HG03521 (cell line): ENCODE measurements around the gene AK2.
A peak's percentile ranks its signal among the peaks of the same experiment; 100 is the strongest.
"Not testable (repeated sequence)": the region's sequence is repeated elsewhere in the genome, so short reads cannot be mapped to it uniquely, and the experiment has no call there.

Source experiments
- ATAC-seq: cut with Tn5 transposase; IDR thresholded peaks from one replicate; pipeline ENCODE4 v1.9.1; 2021; ENCODE audit warnings: mild to moderate bottlenecking, moderate library complexity; ENCODE audit not compliant: unreplicated experiment

AK2 gene

DNA sequence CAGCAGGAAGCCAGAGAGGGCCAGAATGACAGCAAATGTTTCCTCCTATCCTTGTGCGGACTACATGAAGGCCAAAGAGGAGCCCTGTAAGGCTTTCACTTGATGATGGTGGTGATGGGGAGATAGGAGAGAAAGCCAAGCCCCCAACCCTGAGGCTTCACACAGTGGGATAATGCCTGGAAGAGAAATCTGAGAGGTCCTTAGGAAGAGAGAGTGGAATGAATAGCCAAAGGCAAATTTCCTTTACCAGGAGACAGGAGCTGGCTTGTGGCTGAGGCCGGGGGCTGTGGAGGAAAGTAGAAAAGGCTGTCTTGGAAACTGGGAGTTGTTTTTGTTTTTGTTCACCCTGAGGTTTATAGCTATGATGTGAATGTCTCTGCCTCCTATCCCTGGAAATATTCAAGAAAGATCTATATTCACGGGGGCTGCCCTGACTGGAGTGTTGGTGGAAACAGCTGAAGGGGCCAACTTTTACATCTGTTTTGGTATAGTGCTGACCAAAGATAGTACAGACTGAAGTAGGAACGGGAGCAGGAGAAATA lies 59.1 kb downstream of the AK2 start:
- no peak for ATAC-seq

DNA sequence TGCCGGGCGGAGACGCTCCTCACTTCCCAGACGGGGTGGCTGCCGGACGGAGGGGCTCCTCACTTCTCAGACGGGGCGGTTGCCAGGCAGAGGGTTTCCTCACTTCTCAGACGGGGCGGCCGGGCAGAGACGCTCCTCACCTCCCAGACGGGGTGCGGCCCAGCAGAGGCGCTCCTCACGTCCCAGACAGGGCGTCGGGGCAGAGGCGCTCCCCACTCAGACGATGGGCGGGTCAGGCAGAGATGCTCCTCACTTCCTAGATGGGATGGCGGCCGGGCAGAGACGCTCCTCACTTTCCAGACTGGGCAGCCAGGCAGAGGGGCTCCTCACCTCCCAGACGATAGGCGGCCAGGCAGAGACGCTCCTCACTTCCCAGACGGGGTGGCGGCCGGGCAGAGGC lies 61.6 kb downstream of the AK2 start:
- not testable (repeated sequence) for ATAC-seq

DNA sequence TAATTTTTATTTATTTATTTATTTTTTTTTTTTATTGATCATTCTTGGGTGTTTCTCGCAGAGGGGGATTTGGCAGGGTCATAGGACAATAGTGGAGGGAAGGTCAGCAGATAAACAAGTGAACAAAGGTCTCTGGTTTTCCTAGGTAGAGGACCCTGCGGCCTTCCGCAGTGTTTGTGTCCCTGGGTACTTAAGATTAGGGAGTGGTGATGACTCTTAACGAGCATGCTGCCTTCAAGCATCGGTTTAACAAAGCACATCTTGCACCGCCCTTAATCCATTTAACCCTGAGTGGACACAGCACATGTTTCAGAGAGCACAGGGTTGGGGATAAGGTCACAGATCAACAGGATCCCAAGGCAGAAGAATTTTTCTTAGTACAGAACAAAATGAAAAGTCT lies 63.2 kb downstream of the AK2 start:
- not testable (repeated sequence) for ATAC-seq

DNA sequence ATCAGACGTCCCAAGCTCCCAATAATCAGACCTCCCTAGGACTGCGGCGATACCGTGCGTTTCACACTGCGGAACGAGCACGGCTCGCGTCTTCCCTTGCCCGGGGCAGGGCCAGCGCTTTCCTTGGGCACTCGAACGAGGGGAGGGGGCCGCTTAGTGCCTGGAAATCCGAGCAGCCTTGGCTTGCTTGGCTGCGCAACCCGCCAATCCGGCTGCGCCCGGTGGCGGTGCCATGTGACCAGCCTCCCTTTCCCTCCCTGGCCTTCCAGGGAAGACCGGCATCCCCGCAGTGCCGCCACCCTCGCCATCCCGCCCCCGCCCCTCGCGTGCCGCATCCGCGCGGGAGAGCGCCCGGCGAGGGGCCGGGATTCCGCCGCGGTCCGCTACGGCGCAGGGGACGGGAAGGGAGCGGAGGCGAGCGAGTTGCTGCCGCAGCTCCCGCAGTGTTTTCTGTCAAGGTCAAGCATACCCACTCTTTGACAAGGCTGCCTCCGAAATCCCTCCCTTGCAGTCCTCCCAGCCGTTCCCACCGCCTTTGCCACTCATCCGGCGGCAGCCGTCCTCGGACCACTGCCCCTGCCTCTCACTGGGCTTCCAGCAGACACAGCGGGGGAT lies 63.8 kb downstream of the AK2 start:
- ATAC-seq = no peak

DNA sequence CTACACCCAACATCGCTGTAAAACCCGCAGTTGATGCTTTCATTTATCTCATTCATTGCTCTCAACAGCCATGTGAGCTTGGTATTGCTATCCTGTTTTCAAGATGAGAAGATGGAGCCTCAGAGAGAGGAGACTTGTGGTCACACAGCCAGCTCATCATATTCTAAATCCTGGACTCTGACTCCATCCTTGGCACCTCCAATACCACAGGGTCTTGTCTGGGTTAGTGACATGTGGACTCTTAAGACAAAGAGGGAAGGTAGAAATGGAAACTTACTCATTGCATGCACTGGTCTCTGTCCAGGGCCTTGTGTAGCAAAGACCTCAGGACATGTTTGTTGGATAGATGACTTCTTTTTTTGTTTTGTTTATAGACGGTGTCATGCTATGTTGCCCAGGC lies 65.1 kb downstream of the AK2 start:
- no peak for ATAC-seq

DNA sequence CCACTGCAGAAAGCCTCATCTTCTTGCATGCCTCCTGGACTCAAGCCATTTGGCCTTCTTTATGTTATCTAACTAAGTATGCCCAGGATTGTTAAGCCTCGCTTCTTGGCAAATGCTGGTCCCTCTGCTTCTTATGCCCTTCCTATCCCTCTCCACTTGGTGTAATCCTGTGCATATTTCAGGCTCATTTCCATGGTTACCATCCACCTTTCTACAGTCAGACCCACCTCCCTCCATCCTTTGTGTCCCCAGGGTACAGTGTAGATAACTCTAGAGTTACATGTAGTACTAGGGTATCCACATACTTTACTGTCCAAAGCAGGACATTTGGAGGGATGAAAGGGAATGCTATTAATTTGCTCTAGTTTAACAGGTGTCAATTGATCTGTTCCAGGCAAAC lies 65.5 kb downstream of the AK2 start:
- ATAC-seq = no peak

DNA sequence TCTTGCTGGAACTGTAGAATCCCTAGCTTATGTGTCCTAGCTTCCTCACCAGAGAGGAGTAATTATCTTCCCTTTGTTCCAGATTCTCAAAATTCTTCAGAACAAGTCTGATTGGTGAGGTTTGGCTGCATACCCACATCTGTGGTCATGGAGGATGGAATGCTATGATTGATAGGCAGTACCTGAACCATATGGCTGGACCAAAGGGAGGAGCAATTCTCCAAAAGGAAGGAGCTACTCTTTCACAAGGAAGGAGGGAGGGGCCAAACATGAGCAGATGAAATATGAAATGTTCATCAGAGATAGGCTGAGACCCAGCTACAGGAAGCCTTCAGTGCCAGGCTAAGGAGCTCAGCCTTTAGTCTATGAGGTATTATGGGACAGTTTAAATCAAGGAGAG lies 67.1 kb downstream of the AK2 start:
- no peak for ATAC-seq

DNA sequence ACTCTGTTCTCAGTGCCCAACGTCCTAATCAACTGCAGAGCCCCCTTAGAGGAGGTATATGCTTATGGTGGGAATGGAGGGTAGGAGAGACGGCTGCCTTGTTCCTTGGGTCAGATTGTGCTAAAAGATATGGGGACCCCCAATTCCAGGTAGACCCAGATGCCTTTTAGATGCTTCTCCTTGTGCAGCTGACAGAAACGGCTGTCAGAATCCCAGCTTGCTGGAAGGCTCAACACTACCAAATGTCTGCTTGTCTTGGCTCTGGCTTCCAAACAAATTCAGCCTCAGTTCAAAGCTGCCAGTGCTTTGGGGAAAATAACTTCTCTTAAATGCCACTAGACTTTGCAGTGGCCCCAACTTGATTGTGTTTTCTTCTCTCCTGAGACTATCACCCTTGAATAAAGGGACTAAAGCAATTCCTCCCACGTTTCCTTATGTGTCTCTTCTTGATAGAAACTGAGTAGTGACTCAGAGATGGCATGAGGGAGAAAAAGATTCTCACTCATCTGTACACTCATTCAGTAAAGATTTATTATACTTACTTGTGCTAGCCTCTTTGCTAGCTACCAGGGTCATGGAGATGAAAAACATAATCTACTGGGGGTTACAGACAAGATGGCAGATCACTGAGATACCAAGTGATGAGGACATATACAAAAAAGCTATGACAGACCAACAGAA lies 68.7 kb downstream of the AK2 start:
- ATAC-seq = no peak

DNA sequence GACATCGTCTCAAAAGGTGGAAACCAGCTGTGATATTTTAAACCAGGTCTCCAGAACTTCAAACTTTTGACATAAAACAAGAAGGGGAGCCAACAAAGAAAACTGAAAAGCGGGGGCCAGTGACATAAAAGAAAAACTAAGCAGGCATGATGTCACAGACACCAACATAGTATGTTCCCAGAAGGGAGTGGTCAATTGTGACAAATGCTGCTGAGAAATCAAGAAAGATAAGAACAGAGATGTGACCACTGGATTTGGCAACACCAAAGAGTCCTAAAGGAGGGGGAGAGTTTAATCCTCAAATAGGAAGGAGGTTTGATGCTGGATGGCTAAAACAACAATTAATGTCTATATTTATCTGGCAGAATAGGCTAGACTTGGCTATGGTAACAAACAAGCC lies 69.8 kb downstream of the AK2 start:
- ATAC-seq = no peak

DNA sequence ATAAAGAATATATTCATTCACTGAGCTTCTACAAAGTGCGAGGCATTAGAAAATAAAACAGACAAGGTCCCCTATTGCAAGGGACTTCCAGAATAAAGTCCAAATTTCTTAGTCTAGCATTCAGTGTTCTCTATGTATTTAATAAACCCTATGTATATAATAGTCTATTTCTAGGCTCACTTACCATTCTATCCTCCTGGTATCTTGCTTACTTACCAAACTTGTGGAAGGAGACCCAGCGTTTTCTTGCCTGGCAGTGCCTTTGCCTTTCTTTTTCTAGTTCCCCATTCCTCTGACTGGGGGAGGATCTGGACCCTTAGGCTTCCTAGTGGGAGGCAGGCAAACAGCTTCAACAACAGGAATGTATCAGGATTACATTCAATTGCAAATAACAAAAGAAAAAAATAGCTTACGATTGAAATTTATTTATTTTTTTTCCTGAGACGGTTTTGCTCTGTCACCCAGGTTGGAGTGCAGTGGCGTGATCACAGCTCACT lies 71.4 kb downstream of the AK2 start:
- no peak for ATAC-seq

DNA sequence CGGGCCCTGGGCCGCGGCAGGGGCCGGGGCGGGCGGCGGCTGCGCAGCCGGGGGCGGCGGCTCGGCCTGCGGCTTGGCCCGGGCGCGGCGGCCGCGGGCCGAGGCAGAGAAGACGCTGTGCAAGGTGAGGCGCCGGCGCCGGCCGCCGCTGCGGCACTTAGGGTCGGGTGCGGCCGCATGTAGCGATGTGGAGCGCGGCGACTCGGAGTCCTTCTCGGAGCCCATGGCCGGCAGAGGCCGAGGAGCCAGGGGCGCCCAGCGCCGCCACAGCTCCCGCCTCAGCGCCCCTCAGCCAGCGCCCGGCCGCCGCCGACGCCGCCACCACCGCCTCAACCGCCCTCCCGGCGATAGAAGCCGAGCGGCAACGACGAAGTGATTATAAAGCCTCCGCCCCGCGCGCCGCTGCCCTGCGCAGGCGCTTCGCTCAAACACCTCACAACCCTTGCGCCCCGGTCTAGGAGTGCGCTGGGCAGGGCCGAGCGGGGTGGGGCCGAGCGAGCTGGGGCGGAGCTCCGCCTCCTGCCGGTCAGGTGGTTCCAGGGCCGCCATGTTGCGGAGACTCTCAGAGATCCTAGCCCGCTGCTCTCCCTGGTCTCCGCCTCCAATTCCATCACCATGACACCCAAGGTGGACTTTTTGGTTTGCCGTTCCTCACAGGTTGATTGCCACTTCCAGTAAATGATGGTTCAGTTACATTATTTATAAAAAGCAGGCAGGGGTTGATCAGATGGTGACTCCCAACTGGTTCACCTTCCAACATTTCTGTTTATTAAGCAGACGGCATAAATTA lies 72.0 kb downstream of the AK2 start, which contains the start of gene RNF19B:
Gene RNF19B (minus strand): TSS at position 349 of the 790 bp plus-strand sequence. CDS start 124 bp downstream, at position 225.
- ATAC-seq = peak; percentile 87

DNA sequence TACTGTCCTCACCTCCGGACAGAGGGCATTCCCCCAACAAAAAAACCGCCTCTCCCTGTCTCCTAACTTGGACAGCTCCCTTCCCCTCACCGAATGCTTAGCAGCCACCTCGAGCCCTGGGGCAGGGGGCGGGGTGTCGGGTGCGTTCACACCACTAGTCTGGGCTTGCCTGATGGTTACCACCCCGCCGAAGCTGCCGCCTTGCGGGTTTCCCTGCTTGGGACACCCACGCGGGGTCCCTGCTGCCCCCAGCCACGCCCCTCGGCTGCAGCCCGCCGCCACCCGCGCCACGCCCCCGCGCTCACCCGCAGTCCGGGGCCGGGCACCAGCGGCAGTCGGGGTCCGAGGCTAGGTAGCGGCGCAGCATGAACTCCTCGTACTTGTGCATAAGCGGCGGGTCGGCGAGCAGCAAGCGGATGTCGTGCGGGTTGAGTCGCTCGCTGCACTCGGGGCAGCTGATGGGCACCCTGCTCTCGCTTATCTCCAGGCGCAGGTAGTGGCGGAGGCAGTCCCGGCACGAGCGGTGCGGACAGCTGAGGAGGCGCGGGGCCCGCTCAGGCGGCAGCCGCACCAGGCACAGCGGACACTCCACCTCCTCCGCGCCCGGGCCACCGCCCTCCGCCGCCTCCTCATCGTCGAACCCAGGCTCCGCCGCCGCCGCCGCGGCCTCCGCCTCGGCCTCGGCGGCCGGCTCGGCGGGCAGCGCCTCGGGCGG lies 72.8 kb downstream of the AK2 start:
- ATAC-seq = peak; percentile 15

DNA sequence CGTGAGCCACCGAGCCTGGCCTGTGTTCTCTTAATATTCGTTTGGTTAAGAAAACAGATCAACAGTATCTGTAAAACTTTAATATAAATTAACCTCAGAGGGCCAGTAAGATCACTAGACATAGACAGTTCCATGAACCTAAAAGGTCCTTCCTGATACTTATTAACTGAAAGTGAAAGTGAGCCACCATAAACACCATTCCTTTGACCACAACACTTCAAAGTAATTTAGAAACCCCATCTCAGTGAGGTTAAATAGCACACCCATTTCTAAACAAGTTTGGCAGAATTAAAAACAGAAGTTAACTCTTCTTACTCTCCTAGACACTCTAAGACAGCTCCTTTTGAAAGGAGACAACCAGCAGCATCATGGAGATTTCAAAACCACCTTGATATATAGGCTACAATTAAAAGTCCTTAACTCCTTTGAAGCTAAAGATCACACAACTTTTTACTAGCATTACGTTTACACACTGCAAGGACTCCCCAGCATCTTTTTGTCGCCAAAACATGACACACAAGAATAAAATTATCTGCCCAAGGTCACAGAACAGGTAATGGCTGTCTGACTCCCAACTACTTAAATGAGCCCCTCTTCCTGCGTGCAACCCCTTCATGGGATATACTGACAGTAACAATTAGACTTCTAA lies 74.3 kb downstream of the AK2 start:
- no peak for ATAC-seq

DNA sequence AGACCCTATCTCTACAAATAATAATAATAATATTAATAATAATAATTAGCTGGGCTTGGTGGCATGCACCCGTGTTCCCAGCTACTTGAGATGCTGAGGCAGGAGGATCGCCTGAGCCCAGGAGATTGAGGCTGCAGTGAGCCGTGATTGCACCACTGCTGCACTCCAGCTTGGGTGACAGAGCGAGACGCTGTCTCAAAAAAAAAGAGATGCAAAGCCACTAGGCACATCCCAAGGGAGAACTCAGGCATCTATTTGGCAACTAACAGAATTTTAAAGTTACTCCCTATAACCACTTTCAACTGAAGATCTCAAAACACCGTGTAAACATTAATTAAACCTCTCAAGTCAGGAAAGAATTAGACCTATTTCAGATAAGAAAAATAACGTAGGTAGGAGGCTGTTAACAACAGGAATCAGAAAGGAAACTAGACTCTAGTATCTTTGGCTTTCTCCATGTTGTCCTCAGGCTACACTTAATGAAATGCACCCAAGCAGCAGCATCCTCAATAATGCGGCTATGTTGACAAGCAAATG lies 75.8 kb downstream of the AK2 start:
- no peak for ATAC-seq

DNA sequence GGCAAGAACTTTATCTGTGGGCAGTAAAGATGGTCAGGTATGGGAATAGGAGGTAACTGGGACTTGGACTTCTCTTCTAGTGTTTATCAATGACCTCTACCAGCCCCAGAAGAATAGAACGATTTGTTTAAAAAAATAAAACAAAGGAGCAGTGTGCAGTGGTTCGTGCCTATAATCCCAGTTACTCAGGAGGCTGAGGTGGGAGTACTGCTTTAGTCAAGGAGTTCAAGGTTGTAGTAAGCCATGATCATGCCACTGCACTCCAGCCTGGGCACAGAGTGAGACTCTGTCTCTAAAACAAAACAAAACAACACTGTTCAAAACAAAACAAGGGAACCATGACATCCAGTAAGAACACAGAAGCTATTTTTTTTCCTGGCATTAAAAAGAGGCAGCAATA lies 76.3 kb downstream of the AK2 start:
- no peak for ATAC-seq

DNA sequence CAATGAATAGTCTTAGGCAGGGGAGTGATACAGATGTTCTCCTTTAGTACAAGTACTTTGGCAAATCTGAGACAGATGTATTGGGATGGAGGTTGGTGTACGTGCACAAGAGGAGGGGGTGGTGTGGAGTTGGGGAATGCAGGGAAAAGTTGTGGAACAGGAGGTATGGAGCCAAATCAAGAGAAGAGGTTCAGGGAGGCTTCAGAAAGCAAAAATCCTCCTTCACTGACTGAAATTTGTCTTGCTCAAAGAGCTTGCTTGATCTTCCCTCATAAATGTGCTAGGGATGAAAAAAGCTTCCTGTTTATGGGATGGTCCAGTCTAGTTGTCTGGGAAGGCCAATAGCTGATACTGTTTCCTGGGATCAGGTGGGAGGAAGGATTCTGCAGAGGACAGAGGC lies 77.9 kb downstream of the AK2 start:
- ATAC-seq = no peak
